ENCODE results near the gene PLAA.
A peak's percentile ranks its signal among the peaks of the same experiment; 100 is the strongest.

The PLAA gene

DNA sequence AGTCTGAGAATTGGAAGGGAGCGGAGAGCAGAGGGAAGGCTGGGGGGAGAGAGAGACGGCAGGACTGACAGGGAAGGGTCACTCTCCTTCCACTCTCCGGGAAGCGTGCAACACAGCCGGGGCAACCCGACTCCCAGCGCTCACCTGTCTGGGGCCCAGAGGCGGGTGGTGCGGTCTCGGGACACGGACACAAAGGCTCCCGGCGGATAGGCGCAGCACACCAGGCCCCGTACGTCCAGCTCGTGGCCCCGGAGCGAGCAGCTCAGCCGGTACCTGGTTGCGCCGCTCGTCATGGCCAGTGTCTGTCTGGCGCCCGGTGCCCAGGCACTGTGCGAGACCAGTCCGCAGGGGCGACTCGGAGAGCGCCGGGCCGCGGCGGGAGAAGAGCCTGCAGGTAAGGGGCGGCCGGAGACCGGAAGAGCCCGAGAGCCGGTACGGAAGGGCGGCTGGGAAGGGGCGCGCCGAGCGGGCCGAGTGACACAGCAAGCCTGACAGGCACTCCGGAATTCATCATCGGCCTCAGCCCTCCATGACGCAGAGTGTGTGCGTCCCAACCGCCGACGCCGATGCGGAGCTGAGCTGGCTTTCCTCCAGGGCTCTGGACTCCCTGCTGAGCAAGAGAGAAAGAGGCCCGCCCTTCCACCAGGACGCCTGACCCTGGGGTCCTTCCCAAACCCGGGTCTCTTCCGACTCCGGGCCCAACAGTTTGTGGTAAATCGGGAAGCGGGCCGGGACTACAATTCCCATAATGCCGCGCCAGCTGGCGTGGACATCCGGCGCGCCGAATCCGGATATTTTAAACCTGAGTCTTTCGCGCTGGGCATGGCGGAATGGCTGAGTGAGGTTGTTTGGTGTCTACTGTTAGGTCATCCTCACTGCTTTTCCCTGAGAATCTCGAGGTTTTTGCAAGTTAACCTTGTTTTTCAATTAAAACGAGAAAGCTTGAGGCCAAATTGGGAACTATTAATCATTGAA, at the start of gene PLAA:
PLAA (minus strand) TSS at position 490 of the 975 bp plus-strand sequence; CDS start at position 293, 197 bp downstream.
- no peak for FAIRE-seq

DNA sequence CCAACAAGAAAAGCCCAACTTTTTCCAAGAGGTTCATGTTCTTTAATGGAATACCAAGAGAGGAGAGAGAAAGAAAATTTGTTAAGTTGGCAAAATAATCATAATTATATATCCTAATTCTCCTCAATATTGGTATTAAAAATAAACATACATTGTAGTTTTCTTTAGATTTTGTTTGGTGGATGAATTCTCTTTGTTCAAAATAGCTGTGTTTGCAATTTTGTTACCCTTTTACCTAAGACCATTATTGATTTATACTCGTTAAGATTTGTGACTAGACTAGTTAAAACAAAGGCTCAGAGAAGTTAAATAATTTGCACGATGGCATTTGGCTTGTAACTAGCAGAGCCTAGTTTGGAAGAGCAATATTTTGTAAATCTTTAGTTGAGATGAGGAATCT, 48.8 kb upstream of the PLAA start:
- FAIRE-seq: no peak

GRCh38 chr9:26983340-26983739, 36.3 kb upstream of the PLAA start:
- no peak for FAIRE-seq

DNA sequence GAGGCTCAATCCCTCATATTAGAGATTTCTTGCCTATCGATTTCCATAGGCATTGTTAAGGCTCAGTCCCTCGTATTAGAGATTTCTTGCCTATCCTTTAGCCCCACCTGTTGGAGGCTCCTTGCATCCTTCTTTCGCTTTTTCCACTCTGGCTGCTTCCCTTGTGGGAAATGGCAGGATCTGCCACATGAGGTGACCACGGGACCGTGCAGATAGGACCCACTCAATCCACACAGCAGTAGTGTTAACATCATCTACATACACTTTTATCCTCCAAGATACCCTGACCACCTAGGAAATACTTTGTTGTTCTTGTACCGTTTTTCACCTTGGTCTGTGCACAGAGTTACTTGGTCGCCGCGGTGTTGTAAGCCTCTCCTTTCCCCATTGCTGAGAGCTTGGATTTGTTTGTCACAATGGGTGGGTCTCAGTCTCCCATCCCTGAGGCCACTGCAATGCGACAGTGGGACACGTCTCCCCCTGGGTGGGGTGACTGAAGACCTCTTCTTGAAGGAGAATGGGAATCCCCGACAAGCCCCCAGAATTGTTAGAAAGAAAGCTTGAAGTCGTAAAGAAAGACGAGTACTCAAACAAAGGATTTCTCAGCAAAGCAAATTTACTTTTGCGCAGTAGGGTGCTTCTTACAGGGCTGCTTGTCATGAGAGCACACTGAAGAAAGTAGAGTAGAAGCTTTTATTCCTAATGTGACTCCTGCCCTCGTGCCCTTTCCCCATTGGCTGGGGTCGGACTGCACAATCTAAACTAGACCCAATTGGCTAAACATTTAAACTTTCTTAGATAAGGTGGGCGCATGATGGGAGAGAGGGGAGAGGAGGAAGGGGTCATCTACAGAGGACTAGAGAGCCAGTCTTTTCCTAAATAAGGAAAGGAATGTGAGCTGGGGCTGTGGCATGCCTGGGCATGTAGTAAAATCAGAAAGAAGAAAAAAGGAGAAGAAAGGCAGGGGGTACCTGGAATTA, 29.0 kb upstream of the PLAA start:
- FAIRE-seq: peak; percentile 89

GRCh38 chr9:26974927-26975326, 27.9 kb upstream of the PLAA start:
- no peak for FAIRE-seq

- FAIRE-seq: no peak
Observed at GRCh38 chr9:26973989-26974388, 26.9 kb upstream of the PLAA start.

- no peak for FAIRE-seq
Observed at GRCh38 chr9:26971721-26972120, 24.7 kb upstream of the PLAA start.

- FAIRE-seq: no peak
Observed at GRCh38 chr9:26956860-26957233, 9.8 kb upstream of the PLAA start.

GRCh38 chr9:26955921-26956859, 9.1 kb upstream of the PLAA start, which contains the start of gene IFT74:
Gene IFT74, plus strand, starts transcription at chr9:26956412. Its CDS starts 5,556 bp downstream, at chr9:26961968.
- FAIRE-seq: peak; percentile 89

DNA sequence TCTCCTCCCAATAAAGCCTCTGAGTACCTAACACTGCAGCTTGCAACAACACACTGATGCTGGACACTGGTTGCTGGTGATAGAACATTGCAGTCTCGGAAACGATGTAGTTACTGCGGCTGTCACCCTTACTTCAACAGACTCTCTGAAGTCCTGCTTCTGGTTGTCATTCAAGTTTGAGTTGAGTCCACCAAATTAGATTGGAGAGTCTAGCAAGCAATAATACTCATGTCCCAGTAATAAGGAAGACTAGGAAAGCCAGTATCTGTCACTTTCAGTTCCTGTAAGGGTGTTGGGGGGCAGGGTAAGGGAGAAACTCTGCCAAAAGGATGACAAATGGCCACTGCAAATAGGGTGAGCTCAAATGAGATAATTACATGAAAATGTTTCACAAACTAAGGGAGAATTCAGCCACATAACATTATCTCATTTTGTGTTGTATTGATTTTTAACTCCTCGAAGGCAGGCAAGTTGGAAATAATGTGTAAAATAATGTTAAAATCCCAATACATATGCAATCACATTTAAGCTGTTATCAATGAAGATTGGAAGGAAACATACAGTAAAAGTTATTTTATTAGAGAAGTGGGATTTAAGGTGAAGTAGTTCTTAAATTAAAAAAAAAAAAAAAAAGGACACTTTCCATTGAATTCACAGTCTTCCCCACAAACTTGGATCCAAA, 8.3 kb upstream of the PLAA start:
- FAIRE-seq: no peak

DNA sequence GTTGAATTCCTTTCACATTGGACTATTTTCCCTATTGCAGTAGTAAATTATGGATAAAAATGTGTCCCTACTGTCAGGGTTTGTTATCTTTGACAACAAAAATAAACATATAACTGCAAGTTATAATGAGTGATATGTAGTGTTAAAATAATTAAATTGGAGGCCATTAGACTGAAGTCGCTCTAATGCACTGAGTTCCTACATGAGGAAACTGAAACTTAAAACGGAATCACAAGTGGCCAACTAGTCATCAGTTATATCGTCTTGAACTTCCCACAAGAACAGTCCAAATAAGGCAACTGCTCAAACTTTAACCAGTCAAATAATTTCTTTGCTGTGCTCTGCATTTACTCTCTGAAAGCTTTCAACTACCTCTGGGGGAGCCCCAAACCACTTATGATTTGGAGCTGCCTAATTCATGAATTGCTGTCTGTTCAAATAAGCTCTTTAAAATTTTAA, 7.0 kb upstream of the PLAA start:
- FAIRE-seq: no peak

DNA sequence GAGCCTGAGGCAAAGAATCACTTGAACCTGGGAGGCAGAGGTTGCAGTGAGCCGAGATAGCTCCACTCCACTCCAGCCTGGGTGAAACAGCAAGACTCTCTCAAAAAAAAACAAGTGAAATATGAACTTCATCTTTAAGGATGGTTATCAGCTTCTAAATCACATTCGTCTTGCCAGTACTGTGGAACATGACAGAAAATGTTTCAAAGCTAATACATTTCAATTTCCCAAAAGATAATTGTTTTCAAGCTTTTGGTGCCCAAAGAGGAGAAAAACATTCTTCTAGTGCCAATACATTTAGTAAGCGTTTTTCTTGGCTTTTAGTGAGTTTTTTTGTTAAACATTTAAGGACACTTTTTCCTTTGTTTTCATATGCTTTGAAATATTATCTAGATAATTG, 4.8 kb upstream of the PLAA start:
- FAIRE-seq: no peak

DNA sequence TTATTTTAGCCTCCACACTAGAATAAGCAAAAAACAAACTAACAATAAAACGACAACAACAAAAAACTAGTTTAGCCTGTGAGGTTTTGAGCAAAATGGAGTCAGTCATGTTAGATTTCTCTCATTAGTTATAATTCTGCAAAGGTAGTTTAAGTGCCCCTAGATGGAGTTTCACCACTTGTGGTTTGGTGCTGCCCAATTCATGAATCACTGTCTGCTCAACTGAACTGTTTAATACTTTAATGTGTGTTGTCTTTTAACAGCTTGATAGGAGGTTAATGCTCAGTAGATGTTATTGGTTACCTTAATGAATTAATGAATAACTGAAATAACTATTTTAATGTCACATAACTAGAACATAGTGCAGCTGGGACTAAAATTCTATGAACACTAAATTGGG, 3.5 kb upstream of the PLAA start:
- no peak for FAIRE-seq

DNA sequence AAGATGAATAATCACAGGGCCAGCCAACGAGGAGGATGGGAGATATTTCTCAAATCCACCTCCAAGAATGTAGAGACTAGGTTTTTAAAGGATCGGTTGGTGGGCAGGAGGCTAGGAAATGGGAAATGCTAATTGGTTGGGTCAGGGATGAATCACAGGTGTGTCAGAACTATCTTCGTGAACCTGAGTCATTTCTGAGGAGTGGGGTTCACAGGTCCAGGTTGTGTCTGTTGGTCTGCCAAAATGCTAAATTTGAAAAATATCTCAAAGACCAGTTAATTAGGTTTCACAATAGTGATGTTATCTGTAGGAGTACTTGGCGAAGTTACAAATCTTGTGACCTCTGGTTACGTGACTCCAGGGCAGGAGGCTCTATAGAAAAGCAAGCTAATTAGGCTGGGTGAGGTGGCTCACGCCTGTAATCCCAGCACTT, 2.6 kb upstream of the PLAA start:
- no peak for FAIRE-seq

DNA sequence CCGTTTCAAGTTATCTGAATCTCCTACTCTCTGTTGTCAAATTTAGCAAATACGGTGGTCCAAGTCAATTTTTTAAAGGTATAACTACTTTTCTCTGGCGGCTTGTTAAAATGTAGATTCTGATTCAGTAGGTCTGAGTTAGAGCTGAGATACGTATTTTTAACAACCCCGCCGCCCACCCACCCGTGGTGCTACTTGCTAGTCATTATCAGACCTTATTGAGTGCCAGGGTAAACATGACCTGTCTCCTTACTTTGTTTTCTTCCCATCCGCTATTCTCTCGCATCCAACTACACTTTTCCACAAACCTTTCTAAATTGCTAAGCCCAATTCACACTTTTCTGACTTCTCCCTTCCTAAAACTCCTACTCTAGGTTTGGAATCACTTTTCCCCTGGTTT, 694 bp upstream of the PLAA start:
- no peak for FAIRE-seq

- no peak for FAIRE-seq
Observed at GRCh38 chr9:26945591-26945990, 1.5 kb downstream of the PLAA start.

DNA sequence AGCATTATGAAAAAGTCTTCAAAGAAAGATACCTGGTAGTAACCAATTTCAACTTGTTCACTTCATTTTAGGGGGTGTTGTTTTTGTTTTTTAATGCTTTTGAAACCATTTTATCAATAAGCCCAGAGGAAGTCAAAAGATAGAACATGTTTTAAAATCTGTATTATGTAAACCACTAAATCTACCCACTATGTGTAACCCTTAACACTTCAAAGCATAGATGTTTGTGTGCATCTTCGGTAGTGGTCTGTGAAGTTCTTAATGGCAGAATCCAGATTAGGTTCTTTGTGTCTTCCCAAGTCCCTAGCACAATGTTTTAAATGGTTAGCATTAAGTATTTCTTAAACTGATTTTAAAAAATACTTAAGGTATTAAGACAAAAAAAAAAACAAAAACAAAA, 6.3 kb downstream of the PLAA start:
- FAIRE-seq: no peak

- no peak for FAIRE-seq
Observed at GRCh38 chr9:26939955-26940711, 6.9 kb downstream of the PLAA start.

- no peak for FAIRE-seq
Observed at GRCh38 chr9:26937816-26938371, 9.1 kb downstream of the PLAA start.

GRCh38 chr9:26935847-26936246, 11.2 kb downstream of the PLAA start:
- FAIRE-seq: no peak

All from TTC549 (cell line).